HG02870 (cell line): ENCODE data around the gene PDE6A.

Source experiments
- ATAC-seq: cut with Tn5 transposase; IDR thresholded peaks from one replicate; pipeline ENCODE4 v1.9.1; 2021; ENCODE audit warnings: mild to moderate bottlenecking, moderate library complexity; ENCODE audit not compliant: unreplicated experiment

The PDE6A gene

DNA sequence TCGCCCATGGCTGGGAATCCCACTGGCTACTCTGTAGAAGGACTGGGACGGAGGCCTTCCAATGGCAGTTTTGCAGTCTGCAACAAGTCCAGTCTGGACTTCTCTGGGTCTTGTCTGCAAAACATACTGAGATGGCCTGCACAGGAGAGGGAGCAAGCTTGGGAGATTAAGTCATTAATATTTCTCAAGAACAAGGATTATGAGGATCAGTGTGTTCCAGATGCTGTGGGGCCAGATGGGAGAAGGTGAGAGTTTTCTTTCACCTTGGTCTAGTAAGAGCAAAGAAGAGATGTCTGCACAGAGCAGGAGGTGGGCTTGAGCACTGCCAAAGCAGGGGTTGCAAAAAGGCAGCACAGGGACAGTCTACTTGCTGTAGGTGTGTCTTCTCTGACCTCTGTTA, at the start of gene PDE6A:
PDE6A (minus strand) TSS at position 128 of the 400 bp plus-strand sequence; CDS start at position 8, 120 bp downstream.
- ATAC-seq, result no peak

DNA sequence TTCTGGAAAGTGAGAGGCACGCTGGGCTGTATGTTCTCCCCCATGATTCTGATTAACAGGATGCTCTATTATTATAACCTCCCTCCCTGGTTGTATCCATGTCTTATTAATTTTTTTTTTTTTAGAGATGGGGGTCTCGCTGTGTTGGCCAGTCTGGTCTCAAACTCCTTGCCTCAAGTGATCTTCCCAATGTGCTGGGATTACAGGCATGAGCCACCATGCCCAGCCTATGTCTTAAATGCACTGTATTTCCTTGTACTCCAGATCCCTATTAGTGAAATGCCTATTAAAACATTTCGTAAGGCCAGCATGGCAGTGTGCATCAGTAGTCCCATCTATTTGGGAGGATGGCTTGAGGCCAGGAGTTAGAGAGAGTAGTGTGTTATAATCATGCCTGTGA, 48.9 kb upstream of the PDE6A start:
- ATAC-seq, result no peak

GRCh38 chr5:149990518-149991376, 46.2 kb upstream of the PDE6A start:
- peak; percentile 83 for ATAC-seq

DNA sequence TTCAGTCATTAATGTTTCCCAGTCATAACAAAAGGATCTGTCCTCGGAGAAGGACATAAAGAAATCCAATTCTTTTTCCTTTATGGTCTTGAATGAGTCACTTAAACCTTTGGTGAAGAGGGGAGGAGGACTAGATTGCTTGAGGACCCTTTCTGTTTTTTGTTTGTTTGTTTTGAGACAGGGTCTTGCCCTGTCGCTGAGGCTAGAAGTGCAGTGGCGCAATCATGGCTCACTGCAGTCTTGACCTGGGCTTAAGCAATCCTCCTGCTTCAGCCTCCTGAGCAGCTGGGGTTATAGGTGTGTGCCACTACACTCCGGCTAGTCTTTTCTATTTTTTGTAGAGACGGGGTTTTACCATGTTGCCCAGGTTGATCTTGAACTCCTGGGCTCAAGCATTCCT, 43.5 kb upstream of the PDE6A start:
- no peak for ATAC-seq

DNA sequence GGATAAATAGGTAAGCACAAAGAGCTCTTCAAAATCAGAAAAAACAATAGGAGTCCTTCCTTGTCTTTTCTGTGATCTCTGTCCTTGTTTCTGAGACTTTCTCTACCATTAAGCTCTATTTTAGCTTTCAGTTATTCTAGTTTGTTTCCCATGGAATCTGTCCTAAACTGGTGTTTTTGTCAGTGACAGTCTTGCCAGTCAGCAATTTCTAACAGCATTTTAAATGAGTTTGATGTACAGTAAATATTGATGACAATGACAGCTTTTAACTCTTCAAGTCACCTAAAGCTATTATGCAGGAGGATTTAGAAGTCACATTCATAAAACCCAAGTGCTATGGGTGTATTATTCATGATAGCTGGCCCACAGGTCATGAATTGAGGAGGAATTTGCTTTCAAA, 37.9 kb upstream of the PDE6A start:
- no peak for ATAC-seq

- ATAC-seq, result no peak
Observed at GRCh38 chr5:149981206-149981605, 36.6 kb upstream of the PDE6A start.

GRCh38 chr5:149979896-149980295, 35.3 kb upstream of the PDE6A start:
- no peak for ATAC-seq

- no peak for ATAC-seq
Observed at GRCh38 chr5:149975409-149975808, 30.8 kb upstream of the PDE6A start.

- no peak for ATAC-seq
Observed at GRCh38 chr5:149969181-149969930, 24.8 kb upstream of the PDE6A start.

- no peak for ATAC-seq
Observed at GRCh38 chr5:149966946-149967345, 22.4 kb upstream of the PDE6A start.

- ATAC-seq, result no peak
Observed at GRCh38 chr5:149963729-149964128, 19.1 kb upstream of the PDE6A start.

GRCh38 chr5:149962601-149963300, 18.2 kb upstream of the PDE6A start:
- ATAC-seq, result no peak

DNA sequence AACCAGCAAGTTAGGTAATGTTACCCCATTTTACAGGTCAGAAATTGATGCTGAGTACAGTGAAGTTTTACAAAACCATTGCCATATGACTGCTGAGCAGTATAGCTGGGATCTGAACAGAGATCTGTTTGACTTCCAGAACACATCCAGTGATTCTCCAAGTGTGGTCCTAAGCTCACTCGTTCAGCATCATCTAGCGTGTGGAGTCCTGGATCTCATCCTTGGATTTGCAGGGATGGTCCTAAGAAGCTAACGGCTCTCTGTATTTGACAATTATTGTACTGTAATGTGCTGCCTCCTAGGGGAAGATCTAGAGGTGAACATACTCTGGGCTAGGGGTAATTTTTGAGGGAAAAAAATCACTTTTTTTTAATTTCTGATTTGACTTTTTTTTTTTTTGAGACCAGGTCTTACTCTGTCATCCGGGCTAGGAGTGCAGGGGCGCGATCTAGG, 17.4 kb upstream of the PDE6A start:
- ATAC-seq, result no peak

DNA sequence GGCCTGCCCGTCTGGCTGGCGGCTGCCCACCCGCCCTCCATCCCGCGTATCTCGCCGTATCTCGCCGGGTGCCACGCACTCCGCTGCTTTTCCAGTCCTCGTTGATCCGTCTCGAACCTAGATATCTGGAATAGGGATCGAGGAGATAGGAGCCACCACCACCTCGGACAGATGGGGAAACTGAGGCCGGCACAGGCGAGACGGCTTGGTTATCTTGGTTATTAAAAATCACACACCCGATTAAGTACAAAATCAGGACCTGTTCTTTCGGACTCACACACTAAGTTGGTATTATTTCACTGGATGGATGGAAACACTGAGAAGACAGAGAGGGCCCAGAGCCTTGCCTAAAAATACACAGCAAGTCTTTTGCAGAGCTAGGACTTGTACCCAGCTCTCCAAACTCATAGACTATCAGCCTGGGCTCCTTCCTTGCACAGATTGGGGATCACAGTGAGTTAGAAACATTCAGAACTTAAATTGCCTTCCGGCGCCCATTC, 16.6 kb upstream of the PDE6A start:
- no peak for ATAC-seq

- ATAC-seq, result peak; percentile 98
Observed at GRCh38 chr5:149960272-149961185, 15.9 kb upstream of the PDE6A start, which contains the start of gene SLC26A2. Gene SLC26A2 (plus strand): TSS chr5:149960758. CDS start chr5:149977653, 16,895 bp downstream.

- no peak for ATAC-seq
Observed at GRCh38 chr5:149959406-149960236, 15.0 kb upstream of the PDE6A start.

- ATAC-seq, result no peak
Observed at GRCh38 chr5:149957855-149958254, 13.3 kb upstream of the PDE6A start.

DNA sequence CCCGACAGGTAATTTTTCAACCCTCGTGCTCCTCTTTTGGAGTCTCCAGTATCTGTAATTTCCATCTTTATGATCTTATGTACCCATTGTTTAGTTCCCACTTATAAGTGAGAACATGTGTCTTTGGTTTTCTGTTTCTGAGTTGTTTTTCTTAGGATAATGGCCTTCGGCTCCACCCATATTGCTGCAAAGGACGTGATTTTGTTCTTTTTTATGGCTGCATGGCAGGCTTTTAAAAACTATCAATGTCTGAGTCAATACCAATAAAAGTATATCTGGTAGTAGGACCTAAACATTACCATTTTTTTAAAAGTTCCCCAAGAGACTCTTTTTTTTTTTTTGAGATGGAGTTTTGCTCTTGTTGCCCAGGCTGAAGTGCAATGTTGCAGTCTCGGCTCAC, 12.1 kb upstream of the PDE6A start:
- ATAC-seq, result no peak

GRCh38 chr5:149954798-149955197, 10.2 kb upstream of the PDE6A start:
- no peak for ATAC-seq
